Uterus (tissue), 2 donors: Measurements from ENCODE around the gene HDAC2.

Experiments used
- CTCF ChIP-seq, 4 experiments: fragments of 200-600 bp in 2 of 4; fragments of 450-650 bp in 2 of 4; sonication (generic) in 2 of 4; IDR thresholded peaks; one replicate each; pipeline ENCODE4 v1.5.1; 2016 to 2019; ENCODE audit warnings: antibody characterized with exemption in 4 of 4, mild to moderate bottlenecking in 2 of 4, moderate library complexity in 1 of 4
- POLR2A ChIP-seq, 2 donors: fragments of 450-650 bp; IDR thresholded peaks; one replicate each; pipeline ENCODE4 v1.6.1; 2016; ENCODE audit warnings: antibody characterized with exemption in 2 of 2, mild to moderate bottlenecking in 1 of 2, moderate library complexity in 1 of 2

GRCh38 chr6:113982055-113982550, 11.2 kb upstream of the HDAC2 start:
- no peak for TF ChIP-seq CTCF (IDR thresholded peaks at IDR 0.05)
- no peak for TF ChIP-seq POLR2A (IDR thresholded peaks at IDR 0.05)
